ENCODE results near the gene LIMK2. TPM values are rescaled to one million over a fixed set of nuclear protein-coding genes. Genes with fewer than 3 reads are reported as not detected.

LIMK2 gene
- total RNA-seq, 1 experiment from 2014 or later: 126 TPM

DNA sequence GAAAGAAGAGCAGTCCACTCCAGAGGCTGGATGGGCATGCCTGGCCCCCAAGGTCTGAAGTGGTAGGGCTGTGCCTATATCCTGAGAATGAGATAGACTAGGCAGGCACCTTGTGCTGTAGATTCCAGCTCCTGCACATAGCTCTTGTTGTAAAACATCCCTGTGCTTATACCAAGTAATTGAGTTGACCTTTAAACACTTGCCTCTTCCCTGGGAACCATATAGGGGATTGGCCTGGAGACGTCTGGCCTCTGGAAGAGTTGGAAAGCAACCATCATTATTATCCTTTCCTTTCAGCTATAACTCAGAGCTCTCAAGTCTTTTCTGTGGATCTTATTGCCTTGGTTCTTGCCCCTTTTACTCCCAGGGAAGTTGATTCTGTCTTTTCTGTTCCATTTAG is 15.1 kb downstream of the LIMK2 start:
- intact Hi-C loops (cut with micrococcal nuclease): no loop called here
- no peak overlapping the region for H3K4me3 Mint-ChIP-seq (ENCODE audit: unreplicated experiment)
- H3K27me3 Mint-ChIP-seq (ENCODE audit: insufficient read depth, unreplicated experiment): no peaks in the 10 kb centered on the region
- TF ChIP-seq, protein P1, sequence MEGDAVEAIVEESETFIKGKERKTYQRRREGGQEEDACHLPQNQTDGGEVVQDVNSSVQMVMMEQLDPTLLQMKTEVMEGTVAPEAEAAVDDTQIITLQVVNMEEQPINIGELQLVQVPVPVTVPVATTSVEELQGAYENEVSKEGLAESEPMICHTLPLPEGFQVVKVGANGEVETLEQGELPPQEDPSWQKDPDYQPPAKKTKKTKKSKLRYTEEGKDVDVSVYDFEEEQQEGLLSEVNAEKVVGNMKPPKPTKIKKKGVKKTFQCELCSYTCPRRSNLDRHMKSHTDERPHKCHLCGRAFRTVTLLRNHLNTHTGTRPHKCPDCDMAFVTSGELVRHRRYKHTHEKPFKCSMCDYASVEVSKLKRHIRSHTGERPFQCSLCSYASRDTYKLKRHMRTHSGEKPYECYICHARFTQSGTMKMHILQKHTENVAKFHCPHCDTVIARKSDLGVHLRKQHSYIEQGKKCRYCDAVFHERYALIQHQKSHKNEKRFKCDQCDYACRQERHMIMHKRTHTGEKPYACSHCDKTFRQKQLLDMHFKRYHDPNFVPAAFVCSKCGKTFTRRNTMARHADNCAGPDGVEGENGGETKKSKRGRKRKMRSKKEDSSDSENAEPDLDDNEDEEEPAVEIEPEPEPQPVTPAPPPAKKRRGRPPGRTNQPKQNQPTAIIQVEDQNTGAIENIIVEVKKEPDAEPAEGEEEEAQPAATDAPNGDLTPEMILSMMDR (IDR thresholded peaks at IDR 0.05; ENCODE audit: unreplicated experiment): no peak
- BruUV-seq (replicated peaks): no TSS peak
- H3K27ac Mint-ChIP-seq (ENCODE audit: low read depth, unreplicated experiment): no peak overlapping the region
- H3K36me3 Mint-ChIP-seq (ENCODE audit: insufficient read depth, unreplicated experiment): peaks cover 18% of the 10 kb centered on the region
- ChIA-PET CTCF (interaction anchor here (0.8 to 6.4 kb wide), 6 partner anchors 8 to 281 kb away, joined by 3 to 49 read pairs (median 14); partner anchors contain the start of gene LIMK2), POLR2A (interaction anchor here (0.9 to 1.8 kb wide), 6 partner anchors 15 to 118 kb away, joined by 3 to 8 read pairs (median 4); partner anchors contain the start of gene LIMK2)
- H3K4me1 Mint-ChIP-seq (ENCODE audit: insufficient read depth, unreplicated experiment): no peaks in the 10 kb centered on the region
- DNase-seq (ENCODE audit: unreplicated experiment): no peak
- no peaks in the 10 kb centered on the region for H3K9me3 Mint-ChIP-seq (ENCODE audit: unreplicated experiment)

DNA sequence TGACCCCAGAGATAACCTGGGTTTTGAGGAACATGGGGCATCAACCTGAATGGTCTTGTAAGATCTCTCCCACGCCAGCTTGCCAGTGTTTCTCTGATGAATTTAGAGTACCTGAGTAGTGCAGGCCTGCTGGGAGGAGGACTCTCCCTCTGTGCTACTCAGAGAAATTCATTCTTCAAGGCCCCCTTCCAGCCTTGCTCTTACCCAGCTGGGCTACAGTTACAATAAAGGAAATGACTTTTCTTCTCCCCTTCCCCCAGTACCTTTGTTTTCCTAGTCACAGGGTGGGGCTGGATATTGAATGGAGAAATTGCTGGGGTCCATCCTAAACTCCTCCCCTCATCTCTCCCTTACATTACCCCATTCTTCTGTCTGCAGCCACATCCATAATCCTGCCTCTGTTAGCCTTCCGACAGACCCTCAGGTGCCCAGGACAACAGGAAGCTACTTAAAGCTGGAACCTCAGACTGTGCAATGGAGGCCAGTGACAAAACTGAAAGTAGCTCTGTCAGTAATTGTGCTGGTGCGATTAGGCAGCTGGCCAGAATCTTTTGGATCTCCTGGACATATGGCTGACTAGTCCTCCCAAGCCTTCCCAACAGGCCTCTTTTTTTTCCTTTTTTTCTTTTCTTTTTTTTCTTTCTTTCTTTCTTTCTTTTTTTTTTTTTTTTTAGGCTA is 17.4 kb downstream of the LIMK2 start:
- Mint-ChIP-seq H3K9me3 (ENCODE audit: unreplicated experiment) (no peaks in the 10 kb centered on the region), H3K4me1 (ENCODE audit: insufficient read depth, unreplicated experiment) (peaks cover 8% of the 10 kb centered on the region), H3K27ac (ENCODE audit: low read depth, unreplicated experiment) (peak overlapping the region; percentile 63), H3K27me3 (ENCODE audit: insufficient read depth, unreplicated experiment) (no peaks in the 10 kb centered on the region), H3K36me3 (ENCODE audit: insufficient read depth, unreplicated experiment) (peaks cover 20% of the 10 kb centered on the region), H3K4me3 (ENCODE audit: unreplicated experiment) (no peak overlapping the region)
- BruUV-seq (replicated peaks): no TSS peak
- TF ChIP-seq, protein P1 (IDR thresholded peaks at IDR 0.05; ENCODE audit: unreplicated experiment): no peak
- POLR2A ChIA-PET: interaction anchor here (1.0 to 4.6 kb wide), 5 partner anchors 11 to 55 kb away, joined by 3 to 32 read pairs (median 8); partner anchors contain the start of gene LIMK2
- intact Hi-C loops (cut with micrococcal nuclease): no loop called here
- CTCF ChIA-PET: interaction anchor here (0.6 to 6.4 kb wide), 12 partner anchors 10 to 165 kb away, joined by 3 to 62 read pairs (median 4); partner anchors contain the start of genes LIMK2 and SELENOM
- DNase-seq (ENCODE audit: unreplicated experiment): no peak

DNA sequence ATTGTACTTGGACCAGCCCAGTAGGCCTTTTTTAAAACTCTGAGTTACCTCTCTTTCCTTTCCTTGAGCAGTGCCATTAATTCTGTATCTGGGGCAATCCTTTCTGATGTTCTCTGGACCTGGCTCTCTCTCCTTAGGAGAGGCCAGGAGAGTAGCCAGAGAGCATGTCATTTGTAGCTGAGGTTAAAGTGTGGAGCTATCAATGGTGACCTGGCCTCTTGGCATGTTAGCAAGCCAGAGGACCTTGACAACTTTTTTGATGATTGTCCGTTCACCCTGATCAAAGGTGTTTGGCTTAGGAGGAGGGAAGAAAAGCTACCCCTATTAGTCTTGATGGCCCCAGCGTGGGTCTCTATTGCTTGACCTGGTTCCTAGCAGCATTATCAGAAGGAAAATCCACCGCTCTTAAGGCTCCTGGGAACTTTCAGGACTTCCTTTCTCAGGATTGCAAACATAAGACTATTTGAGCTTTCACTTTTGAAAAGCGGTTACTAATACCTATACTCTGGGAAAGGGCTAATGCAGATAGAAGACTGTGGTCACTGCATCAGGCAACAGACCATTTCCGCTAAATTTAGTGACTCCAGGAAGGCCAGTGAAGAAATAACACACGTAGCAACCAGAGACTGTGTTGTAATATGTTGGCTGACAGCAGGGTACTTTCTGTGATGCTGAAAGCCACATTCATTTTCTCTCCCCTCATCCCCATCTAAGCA is 18.2 kb downstream of the LIMK2 start:
- Mint-ChIP-seq H3K4me3 (ENCODE audit: unreplicated experiment) (no peak overlapping the region), H3K9me3 (ENCODE audit: unreplicated experiment) (no peaks in the 10 kb centered on the region), H3K36me3 (ENCODE audit: insufficient read depth, unreplicated experiment) (peaks cover 16% of the 10 kb centered on the region), H3K27me3 (ENCODE audit: insufficient read depth, unreplicated experiment) (no peaks in the 10 kb centered on the region), H3K27ac (ENCODE audit: low read depth, unreplicated experiment) (peak overlapping the region; percentile 63), H3K4me1 (ENCODE audit: insufficient read depth, unreplicated experiment) (peaks cover 12% of the 10 kb centered on the region)
- intact Hi-C loops (cut with micrococcal nuclease): no loop called here
- no peak for DNase-seq (ENCODE audit: unreplicated experiment)
- TF ChIP-seq, protein P1 (IDR thresholded peaks at IDR 0.05; ENCODE audit: unreplicated experiment): no peak
- no TSS peak for BruUV-seq (replicated peaks)
- POLR2A ChIA-PET: interaction anchor here (0.6 to 4.6 kb wide), 9 partner anchors 11 to 122 kb away, joined by 3 to 32 read pairs (median 6); partner anchors contain the start of genes LIMK2, RNF185 and SELENOM
- CTCF ChIA-PET: interaction anchor here (0.6 to 6.4 kb wide), 22 partner anchors 8 to 984 kb away, joined by 3 to 62 read pairs (median 5); partner anchors contain the start of genes LIMK2, PLA2G3 and SELENOM

All from MCF 10A (cell line).